ENCODE measurements around the gene NOTO.

Gene NOTO

DNA sequence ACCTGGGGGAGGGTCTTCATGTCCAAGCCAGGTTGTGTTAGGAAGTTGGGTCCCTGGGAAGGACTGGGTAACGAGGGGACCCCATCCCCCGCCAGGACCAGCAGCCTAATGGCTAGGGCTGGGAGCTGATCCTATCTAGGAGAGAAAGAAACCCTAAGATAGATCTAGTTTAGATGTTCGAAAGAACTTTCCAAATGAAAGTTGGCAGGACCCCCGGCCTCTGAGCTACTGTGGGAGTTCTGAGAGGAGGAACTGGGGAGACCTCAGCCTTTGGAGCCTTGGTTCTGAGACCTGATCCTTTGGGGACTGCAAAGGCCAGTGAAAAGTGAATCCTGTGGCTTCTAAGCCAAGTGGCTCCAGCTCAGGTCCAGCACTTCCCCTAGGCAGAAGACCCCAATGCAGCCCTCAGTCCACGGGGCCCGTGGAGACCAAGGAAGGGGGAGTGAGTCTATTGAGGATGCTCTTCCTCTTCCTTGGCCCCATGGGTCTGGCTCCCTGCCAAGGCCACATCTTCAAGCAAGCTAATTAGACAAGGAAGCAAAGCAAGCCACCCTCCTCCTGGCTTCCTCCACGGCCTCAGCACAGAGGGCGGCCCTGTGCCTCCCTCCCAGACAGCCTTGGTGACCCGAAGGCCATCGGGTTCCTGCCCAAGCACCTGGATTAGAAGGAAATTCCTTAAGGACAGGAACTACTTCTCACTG lies 55.2 kb downstream of the NOTO start:
- no peak overlapping the region for H3K4me3 ChIP-seq (ENCODE audit: low read length)
- H3K27me3 ChIP-seq (ENCODE audit: control insufficient read depth, insufficient read depth, low read length): no peaks in the 10 kb centered on the region
- peaks cover 3% of the 10 kb centered on the region; the same call in 1 of the 2 replicates for H3K4me1 ChIP-seq (ENCODE audit: control insufficient read depth, insufficient read depth, low read length)
- H3K27ac ChIP-seq (ENCODE audit: low read length): no peak overlapping the region
- DNase-seq (ENCODE audit: low read depth, low spot score): no peak
- H3K36me3 ChIP-seq (ENCODE audit: control insufficient read depth, insufficient read depth, low read length): peaks cover 14% of the 10 kb centered on the region
- H3K9me3 ChIP-seq (ENCODE audit: control insufficient read depth, insufficient read depth, low read length): no peaks in the 10 kb centered on the region
- no CpG with 5 or more reads among the region's 10 CpGs for WGBS (ENCODE audit: insufficient coverage, insufficient read length)

DNA sequence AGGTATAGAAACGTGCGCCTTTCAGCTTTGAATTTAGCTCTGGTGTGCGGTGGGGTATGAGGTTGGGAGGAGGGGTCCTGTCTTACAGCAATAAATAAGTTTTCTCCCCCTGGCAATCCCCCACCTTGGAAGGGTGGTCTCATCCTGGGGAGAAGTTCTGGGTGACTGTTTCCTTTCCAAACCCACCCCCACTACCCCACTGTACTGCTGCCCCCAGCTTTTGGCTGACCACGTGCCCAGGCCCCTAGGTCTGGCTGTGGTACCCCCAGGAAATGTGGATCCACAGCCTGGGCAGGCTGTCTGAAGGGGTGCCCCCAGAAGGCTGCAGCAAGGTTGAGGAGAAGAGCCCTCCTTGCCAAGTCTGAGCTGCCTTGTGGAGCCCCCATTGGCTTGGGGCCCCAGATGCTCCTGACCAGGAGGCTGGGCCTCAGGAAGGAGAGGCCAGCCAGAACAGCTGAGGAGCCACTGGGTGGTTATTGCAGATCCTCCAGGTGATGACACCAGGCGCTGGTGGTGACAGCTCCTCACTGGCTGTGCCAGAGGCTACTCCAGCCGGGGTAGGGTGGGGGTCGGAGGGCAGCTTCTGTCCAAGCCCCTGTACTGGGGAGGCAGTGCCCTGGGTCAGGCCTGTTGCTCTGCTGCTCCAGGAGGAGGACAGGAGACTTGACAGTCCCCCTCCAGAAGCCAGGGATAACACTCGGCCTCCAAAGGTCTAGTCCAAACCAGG lies 56.0 kb downstream of the NOTO start:
- DNase-seq (ENCODE audit: low read depth, low spot score): no peak

DNA sequence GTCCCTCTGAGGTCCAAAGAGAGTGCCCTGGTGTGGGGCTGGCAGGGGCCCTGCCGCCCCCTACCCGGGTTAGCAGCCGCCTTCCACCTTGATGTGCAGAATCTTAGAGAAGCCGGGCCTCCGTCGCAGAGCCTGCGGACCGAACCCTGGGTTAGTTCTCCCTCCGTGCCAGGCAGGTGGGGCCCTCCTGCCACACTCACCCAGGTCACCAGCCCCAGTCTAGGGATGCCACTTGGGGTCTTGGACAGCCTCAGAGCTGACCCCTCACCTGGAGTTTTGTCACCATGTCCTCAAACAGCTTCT lies 56.5 kb downstream of the NOTO start:
- Histone ChIP-seq H3K9me3 (ENCODE audit: control insufficient read depth, insufficient read depth, low read length) (no peaks in the 10 kb centered on the region), H3K36me3 (ENCODE audit: control insufficient read depth, insufficient read depth, low read length) (peaks cover 9% of the 10 kb centered on the region; the same call in 1 of the 2 replicates), H3K27ac (ENCODE audit: low read length) (no peak overlapping the region), H3K4me1 (ENCODE audit: control insufficient read depth, insufficient read depth, low read length) (peaks cover 3% of the 10 kb centered on the region; the same call in 1 of the 2 replicates), H3K4me3 (ENCODE audit: low read length) (no peak overlapping the region), H3K27me3 (ENCODE audit: control insufficient read depth, insufficient read depth, low read length) (no peaks in the 10 kb centered on the region)
- WGBS (ENCODE audit: insufficient coverage, insufficient read length): no CpG with 5 or more reads among the region's 9 CpGs
- DNase-seq (ENCODE audit: low read depth, low spot score): no peak

More for the DNA sequence above, 56.0 kb downstream of the NOTO start:
- peaks cover 9% of the 10 kb centered on the region; the same call in 1 of the 2 replicates for H3K36me3 ChIP-seq (ENCODE audit: control insufficient read depth, insufficient read depth, low read length)
- no CpG with 5 or more reads among the region's 8 CpGs for WGBS (ENCODE audit: insufficient coverage, insufficient read length)
- H3K4me3 ChIP-seq (ENCODE audit: low read length): no peak overlapping the region
- H3K27me3 ChIP-seq (ENCODE audit: control insufficient read depth, insufficient read depth, low read length): no peaks in the 10 kb centered on the region
- H3K27ac ChIP-seq (ENCODE audit: low read length): no peak overlapping the region
- H3K9me3 ChIP-seq (ENCODE audit: control insufficient read depth, insufficient read depth, low read length): no peaks in the 10 kb centered on the region
- H3K4me1 ChIP-seq (ENCODE audit: control insufficient read depth, insufficient read depth, low read length): peaks cover 3% of the 10 kb centered on the region; the same call in 1 of the 2 replicates

GRCh38 chr2:73259276-73259675 lies 56.9 kb downstream of the NOTO start:
- no CpG with 5 or more reads among the region's 8 CpGs for WGBS (ENCODE audit: insufficient coverage, insufficient read length)
- H3K4me1 ChIP-seq (ENCODE audit: control insufficient read depth, insufficient read depth, low read length): peaks cover 3% of the 10 kb centered on the region; the same call in 1 of the 2 replicates
- no peaks in the 10 kb centered on the region for H3K27me3 ChIP-seq (ENCODE audit: control insufficient read depth, insufficient read depth, low read length)
- DNase-seq (ENCODE audit: low read depth, low spot score): no peak
- no peak overlapping the region for H3K4me3 ChIP-seq (ENCODE audit: low read length)
- no peaks in the 10 kb centered on the region for H3K9me3 ChIP-seq (ENCODE audit: control insufficient read depth, insufficient read depth, low read length)
- H3K36me3 ChIP-seq (ENCODE audit: control insufficient read depth, insufficient read depth, low read length): peaks cover 11% of the 10 kb centered on the region; the same call in 1 of the 2 replicates
- no peak overlapping the region for H3K27ac ChIP-seq (ENCODE audit: low read length)

GRCh38 chr2:73259704-73260337 lies 57.4 kb downstream of the NOTO start:
- no peak for DNase-seq (ENCODE audit: low read depth, low spot score)
- WGBS (ENCODE audit: insufficient coverage, insufficient read length): no CpG with 5 or more reads among the region's 4 CpGs
- Histone ChIP-seq H3K27me3 (ENCODE audit: control insufficient read depth, insufficient read depth, low read length) (no peaks in the 10 kb centered on the region), H3K9me3 (ENCODE audit: control insufficient read depth, insufficient read depth, low read length) (no peaks in the 10 kb centered on the region), H3K4me3 (ENCODE audit: low read length) (no peak overlapping the region), H3K27ac (ENCODE audit: low read length) (no peak overlapping the region), H3K4me1 (ENCODE audit: control insufficient read depth, insufficient read depth, low read length) (peaks cover 3% of the 10 kb centered on the region; the same call in 1 of the 2 replicates), H3K36me3 (ENCODE audit: control insufficient read depth, insufficient read depth, low read length) (peaks cover 11% of the 10 kb centered on the region; the same call in 1 of the 2 replicates)

DNA sequence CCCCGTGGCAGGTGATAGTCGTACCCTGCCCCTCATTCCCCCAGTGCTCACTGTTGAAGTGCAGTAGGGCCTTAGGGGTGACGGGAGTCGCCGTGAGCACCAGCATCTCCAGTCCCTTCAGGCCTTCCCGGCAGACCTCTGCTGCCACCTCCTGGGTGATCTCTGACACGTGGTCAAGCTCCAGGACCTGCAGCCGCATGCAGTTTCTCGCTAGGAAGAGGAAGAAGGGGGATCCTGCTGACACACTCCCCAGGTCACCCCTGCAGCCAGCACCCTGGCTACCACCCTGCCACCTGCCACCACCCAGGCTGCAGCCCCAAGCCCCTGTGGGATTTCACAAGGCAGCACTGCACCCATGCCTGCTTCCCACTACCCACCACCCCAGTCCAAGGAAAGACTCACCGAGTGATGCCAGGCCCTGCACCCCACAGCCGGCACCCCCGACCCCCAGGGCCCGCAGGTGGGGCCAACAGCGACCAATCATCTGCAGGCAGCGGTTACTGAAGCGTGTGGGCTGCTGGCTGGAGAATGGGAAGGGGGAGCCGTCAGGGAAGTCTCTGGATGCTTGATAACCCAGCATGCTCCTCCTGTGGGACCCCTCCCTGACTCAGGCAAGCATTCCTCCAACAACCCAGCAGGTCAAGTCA lies 58.1 kb downstream of the NOTO start:
- no peak overlapping the region for H3K4me3 ChIP-seq (ENCODE audit: low read length)
- WGBS (ENCODE audit: insufficient coverage, insufficient read length): no CpG with 5 or more reads among the region's 17 CpGs
- H3K9me3 ChIP-seq (ENCODE audit: control insufficient read depth, insufficient read depth, low read length): no peaks in the 10 kb centered on the region
- peaks cover 11% of the 10 kb centered on the region; the same call in 1 of the 2 replicates for H3K36me3 ChIP-seq (ENCODE audit: control insufficient read depth, insufficient read depth, low read length)
- peaks cover 3% of the 10 kb centered on the region; the same call in 1 of the 2 replicates for H3K4me1 ChIP-seq (ENCODE audit: control insufficient read depth, insufficient read depth, low read length)
- no peak for DNase-seq (ENCODE audit: low read depth, low spot score)
- H3K27ac ChIP-seq (ENCODE audit: low read length): no peak overlapping the region
- no peaks in the 10 kb centered on the region for H3K27me3 ChIP-seq (ENCODE audit: control insufficient read depth, insufficient read depth, low read length)
